ENCODE results near the gene CDH18. TPM values are rescaled to one million over a fixed set of nuclear protein-coding genes. Genes with fewer than 3 reads are reported as not detected.
A peak's percentile ranks its signal among the peaks of the same experiment; 100 is the strongest.

CDH18 gene
- total and polyA plus RNA-seq, 5 donors from 2014 or later: not detected

DNA sequence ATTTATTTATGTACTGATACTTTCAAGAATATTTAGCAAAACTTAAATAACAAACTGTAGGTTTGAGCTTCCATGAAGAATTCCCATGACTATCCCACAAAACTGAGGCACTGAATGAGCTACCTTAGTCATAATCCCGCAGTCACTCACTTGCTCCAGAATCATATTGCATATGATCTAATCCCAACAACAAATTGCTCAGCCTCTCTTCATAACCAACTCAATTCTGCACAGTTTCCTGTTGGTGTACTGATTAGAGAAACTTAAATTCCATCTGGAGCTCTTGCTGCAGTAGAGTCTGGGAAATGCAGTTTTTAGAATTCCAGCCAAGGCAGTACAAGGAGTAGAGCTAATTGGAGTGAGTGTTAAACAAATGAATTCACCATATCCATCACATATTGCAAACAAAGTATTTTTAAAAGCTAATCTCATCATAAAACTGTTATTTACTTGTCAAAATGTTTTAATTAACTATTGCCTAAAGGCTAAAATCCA, 35.7 kb upstream of the CDH18 start:
- Histone ChIP-seq H3K9me3 (ENCODE audit: control insufficient read depth in 2 of 2, low read length in 2 of 2) (peaks cover 2 to 18% of the 10 kb centered on the region in 2 experiments), H3K27ac (ENCODE audit: insufficient read depth, low read length, poor library complexity, severe bottlenecking) (no peak overlapping the region), H3K4me1 (ENCODE audit: control insufficient read depth, insufficient read depth, low read length, poor library complexity, severe bottlenecking) (no peaks in the 10 kb centered on the region), H3K27me3 (ENCODE audit: control insufficient read depth, insufficient read depth, low read length) (no peaks in the 10 kb centered on the region), H3K4me3 (ENCODE audit: low read depth, low read length) (no peak overlapping the region), H3K36me3 (ENCODE audit: control insufficient read depth, insufficient read depth, low read length) (no peaks in the 10 kb centered on the region)
- no peak for ATAC-seq (ENCODE audit: low read depth in 2 of 2)
- no peak overlapping the region for H3K27ac Mint-ChIP-seq
- no peaks in the 10 kb centered on the region for H3K4me1 Mint-ChIP-seq
- H3K27me3 Mint-ChIP-seq: no peaks in the 10 kb centered on the region
- H3K9me3 Mint-ChIP-seq: peaks cover 6 to 28% (median 12%) of the 10 kb centered on the region in 7 donors
- peak overlapping the region in 1 of 4 donors; percentile 90 for H3K4me3 Mint-ChIP-seq
- no peaks in the 10 kb centered on the region for H3K36me3 Mint-ChIP-seq
- no peak for DNase-seq

DNA sequence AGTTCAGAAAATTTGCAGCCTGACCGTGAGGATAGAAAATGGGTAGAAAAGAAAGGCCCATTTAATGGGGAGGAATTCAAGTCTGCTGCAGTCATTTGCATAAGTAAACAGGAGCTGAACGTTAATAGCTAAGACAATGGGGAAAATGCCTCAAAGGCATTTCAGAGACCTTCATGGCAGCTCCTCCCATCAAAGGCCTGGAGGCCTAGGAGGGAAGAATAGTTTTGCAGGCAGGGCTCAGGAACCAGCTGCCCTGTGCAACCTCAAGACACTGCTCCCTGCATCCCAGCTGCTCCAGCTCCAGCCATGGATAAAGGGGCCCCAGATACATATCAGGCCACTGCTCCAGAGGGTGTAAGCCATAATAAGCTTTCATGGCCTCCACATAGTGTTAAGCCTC, 32.2 kb upstream of the CDH18 start:
- Histone ChIP-seq H3K27me3 (ENCODE audit: control insufficient read depth, insufficient read depth, low read length) (no peaks in the 10 kb centered on the region), H3K27ac (ENCODE audit: insufficient read depth, low read length, poor library complexity, severe bottlenecking) (no peak overlapping the region), H3K9me3 (ENCODE audit: control insufficient read depth in 2 of 2, low read length in 2 of 2) (peaks cover 4 to 27% of the 10 kb centered on the region in 2 experiments), H3K36me3 (ENCODE audit: control insufficient read depth, insufficient read depth, low read length) (no peaks in the 10 kb centered on the region), H3K4me1 (ENCODE audit: control insufficient read depth, insufficient read depth, low read length, poor library complexity, severe bottlenecking) (no peaks in the 10 kb centered on the region), H3K4me3 (ENCODE audit: low read depth, low read length) (no peak overlapping the region)
- no peak for DNase-seq
- Mint-ChIP-seq H3K36me3 (no peaks in the 10 kb centered on the region), H3K4me3 (no peak overlapping the region), H3K27ac (no peak overlapping the region), H3K27me3 (no peaks in the 10 kb centered on the region), H3K4me1 (no peaks in the 10 kb centered on the region), H3K9me3 (peaks cover 6 to 37% (median 14%) of the 10 kb centered on the region in 7 donors)
- no peak for ATAC-seq (ENCODE audit: low read depth in 2 of 2)

DNA sequence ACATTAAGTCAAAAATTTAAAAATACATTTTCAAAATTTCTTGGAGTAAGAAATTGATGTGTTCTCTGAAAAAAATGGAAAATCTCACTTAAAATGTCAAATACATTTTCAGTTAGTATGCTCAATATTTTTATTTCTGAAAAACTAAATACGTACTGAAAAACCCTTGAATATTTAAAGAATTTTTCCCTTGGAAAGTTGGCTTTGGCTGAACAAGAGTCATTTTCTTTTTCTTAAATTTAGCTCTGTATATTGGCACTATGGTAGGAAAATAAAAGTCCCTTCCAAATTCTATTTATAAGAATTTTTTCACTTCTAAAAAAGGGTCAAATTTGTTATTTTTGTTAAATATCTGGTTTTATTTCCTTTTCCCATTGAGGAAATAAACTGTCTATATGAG, 29.0 kb upstream of the CDH18 start:
- Mint-ChIP-seq H3K27ac (no peak overlapping the region), H3K4me3 (no peak overlapping the region), H3K27me3 (no peaks in the 10 kb centered on the region), H3K36me3 (no peaks in the 10 kb centered on the region), H3K4me1 (no peaks in the 10 kb centered on the region), H3K9me3 (peaks cover 8 to 41% (median 16%) of the 10 kb centered on the region in 7 donors)
- Histone ChIP-seq H3K36me3 (ENCODE audit: control insufficient read depth, insufficient read depth, low read length) (no peaks in the 10 kb centered on the region), H3K27ac (ENCODE audit: insufficient read depth, low read length, poor library complexity, severe bottlenecking) (no peak overlapping the region), H3K9me3 (ENCODE audit: control insufficient read depth in 2 of 2, low read length in 2 of 2) (peaks cover 4 to 28% of the 10 kb centered on the region in 2 experiments), H3K27me3 (ENCODE audit: control insufficient read depth, insufficient read depth, low read length) (no peaks in the 10 kb centered on the region), H3K4me1 (ENCODE audit: control insufficient read depth, insufficient read depth, low read length, poor library complexity, severe bottlenecking) (no peaks in the 10 kb centered on the region), H3K4me3 (ENCODE audit: low read depth, low read length) (no peak overlapping the region)
- ATAC-seq (ENCODE audit: low read depth in 2 of 2) (no peak), DNase-seq (no peak)

- H3K27me3 Mint-ChIP-seq: no peaks in the 10 kb centered on the region
- ATAC-seq (ENCODE audit: low read depth in 2 of 2): no peak
- H3K4me3 ChIP-seq (ENCODE audit: low read depth, low read length): no peak overlapping the region
- H3K9me3 Mint-ChIP-seq: peaks cover 2 to 41% (median 22%) of the 10 kb centered on the region in 7 donors
- no peak overlapping the region for H3K27ac ChIP-seq (ENCODE audit: insufficient read depth, low read length, poor library complexity, severe bottlenecking)
- no peak for DNase-seq
- no peaks in the 10 kb centered on the region for H3K36me3 Mint-ChIP-seq
- H3K27me3 ChIP-seq (ENCODE audit: control insufficient read depth, insufficient read depth, low read length): no peaks in the 10 kb centered on the region
- H3K9me3 ChIP-seq (ENCODE audit: control insufficient read depth in 2 of 2, low read length in 2 of 2): peaks cover 0 to 2% of the 10 kb centered on the region in 2 experiments
- no peaks in the 10 kb centered on the region for H3K36me3 ChIP-seq (ENCODE audit: control insufficient read depth, insufficient read depth, low read length)
- H3K27ac Mint-ChIP-seq: no peak overlapping the region
- no peaks in the 10 kb centered on the region for H3K4me1 ChIP-seq (ENCODE audit: control insufficient read depth, insufficient read depth, low read length, poor library complexity, severe bottlenecking)
- H3K4me1 Mint-ChIP-seq: peaks cover 0 to 5% (median 0%) of the 10 kb centered on the region in 4 donors
- no peak overlapping the region for H3K4me3 Mint-ChIP-seq
Measured at GRCh38 chr5:20000416-20000815, 12.4 kb upstream of the CDH18 start.

DNA sequence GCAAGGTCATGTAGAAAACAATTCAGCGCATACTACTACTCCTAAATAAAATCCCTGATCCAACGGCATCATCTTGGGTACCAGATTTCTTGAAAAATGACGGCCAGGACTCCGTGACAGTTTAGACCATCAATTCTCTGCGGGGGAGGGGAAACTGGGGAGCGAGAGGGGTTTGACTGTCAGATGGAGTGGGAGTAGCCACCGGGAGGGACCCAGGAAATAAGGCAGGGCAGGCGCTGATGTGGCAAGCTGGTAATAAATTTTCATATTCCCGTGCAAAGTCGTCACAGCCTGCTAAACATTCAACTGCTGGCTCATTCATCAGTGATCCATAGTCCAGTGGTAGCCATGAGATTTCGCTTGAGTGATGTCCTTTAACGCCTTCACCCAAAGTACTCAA, 457 bp upstream of the CDH18 start:
- ATAC-seq (ENCODE audit: low read depth in 2 of 2): no peak
- no peak for DNase-seq
- no peaks in the 10 kb centered on the region for H3K27me3 ChIP-seq (ENCODE audit: control insufficient read depth, insufficient read depth, low read length)
- H3K4me3 ChIP-seq (ENCODE audit: low read depth, low read length): no peak overlapping the region
- H3K4me3 Mint-ChIP-seq: no peak overlapping the region
- no peak overlapping the region for H3K27ac ChIP-seq (ENCODE audit: insufficient read depth, low read length, poor library complexity, severe bottlenecking)
- H3K4me1 Mint-ChIP-seq: no peaks in the 10 kb centered on the region
- peaks cover 0 to 2% of the 10 kb centered on the region in 2 experiments for H3K9me3 ChIP-seq (ENCODE audit: control insufficient read depth in 2 of 2, low read length in 2 of 2)
- no peaks in the 10 kb centered on the region for H3K36me3 ChIP-seq (ENCODE audit: control insufficient read depth, insufficient read depth, low read length)
- no peaks in the 10 kb centered on the region for H3K27me3 Mint-ChIP-seq
- no peaks in the 10 kb centered on the region for H3K4me1 ChIP-seq (ENCODE audit: control insufficient read depth, insufficient read depth, low read length, poor library complexity, severe bottlenecking)
- H3K9me3 Mint-ChIP-seq: peaks cover 0 to 11% (median 5%) of the 10 kb centered on the region in 7 donors
- no peak overlapping the region for H3K27ac Mint-ChIP-seq
- no peaks in the 10 kb centered on the region for H3K36me3 Mint-ChIP-seq

DNA sequence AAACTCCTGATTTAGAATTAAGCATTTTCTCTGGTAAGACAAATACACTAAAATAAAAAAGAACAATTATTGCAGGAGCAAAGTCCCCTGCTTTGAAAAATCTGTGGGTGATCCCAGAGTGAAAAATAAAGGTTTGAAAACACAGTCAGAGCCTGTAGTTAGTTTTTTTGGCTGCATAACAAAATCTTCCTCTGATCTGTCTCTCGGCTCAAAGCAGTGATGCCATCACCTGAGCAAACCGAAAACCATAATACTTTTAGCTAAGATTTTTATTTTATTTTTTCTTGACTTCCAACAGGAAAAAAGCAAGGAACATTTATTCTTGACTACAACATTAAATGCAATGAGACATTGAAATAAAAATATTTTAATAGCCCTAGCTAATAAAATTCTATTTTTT, 1.2 kb downstream of the CDH18 start:
- Mint-ChIP-seq H3K4me3 (no peak overlapping the region), H3K9me3 (peaks cover under 1 to 10% (median 5%) of the 10 kb centered on the region in 7 donors), H3K36me3 (no peaks in the 10 kb centered on the region), H3K27ac (no peak overlapping the region), H3K4me1 (no peaks in the 10 kb centered on the region), H3K27me3 (no peaks in the 10 kb centered on the region)
- Histone ChIP-seq H3K27me3 (ENCODE audit: control insufficient read depth, insufficient read depth, low read length) (no peaks in the 10 kb centered on the region), H3K36me3 (ENCODE audit: control insufficient read depth, insufficient read depth, low read length) (no peaks in the 10 kb centered on the region), H3K9me3 (ENCODE audit: control insufficient read depth in 2 of 2, low read length in 2 of 2) (peaks cover 0 to 2% of the 10 kb centered on the region in 2 experiments), H3K4me3 (ENCODE audit: low read depth, low read length) (no peak overlapping the region), H3K4me1 (ENCODE audit: control insufficient read depth, insufficient read depth, low read length, poor library complexity, severe bottlenecking) (no peaks in the 10 kb centered on the region), H3K27ac (ENCODE audit: insufficient read depth, low read length, poor library complexity, severe bottlenecking) (no peak overlapping the region)
- ATAC-seq (ENCODE audit: low read depth in 2 of 2) (no peak), DNase-seq (no peak)

DNA sequence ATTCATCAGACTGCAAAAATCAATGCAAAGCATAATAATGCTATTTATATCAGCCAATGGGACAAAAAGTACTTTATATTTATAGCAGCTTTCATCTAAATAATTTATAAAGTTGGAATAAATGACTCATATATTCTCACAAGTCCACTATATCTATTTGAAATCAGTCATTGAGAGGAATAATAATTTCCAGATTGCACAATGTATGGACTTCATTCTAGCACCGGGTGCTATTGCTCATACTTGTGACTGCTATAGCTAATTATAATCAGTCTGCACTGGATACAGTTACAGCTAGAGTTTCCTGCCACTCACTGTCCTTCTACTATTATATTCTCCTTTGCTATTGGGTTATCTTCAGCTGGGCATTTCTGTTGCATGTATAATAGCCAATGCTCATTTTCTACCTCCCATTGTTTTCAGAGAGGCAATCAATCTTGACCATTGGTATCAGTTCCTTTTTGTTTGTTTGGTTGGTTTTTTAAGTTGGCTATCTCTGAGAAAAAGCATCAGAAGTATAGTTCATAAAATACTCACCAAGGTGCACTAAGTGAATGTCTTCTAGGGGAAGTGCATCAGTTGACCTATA, 1.9 kb downstream of the CDH18 start:
- Mint-ChIP-seq H3K4me1 (no peaks in the 10 kb centered on the region), H3K27me3 (no peaks in the 10 kb centered on the region), H3K36me3 (no peaks in the 10 kb centered on the region), H3K27ac (no peak overlapping the region), H3K4me3 (no peak overlapping the region), H3K9me3 (peaks cover 2 to 11% (median 5%) of the 10 kb centered on the region in 7 donors)
- no peaks in the 10 kb centered on the region for H3K4me1 ChIP-seq (ENCODE audit: control insufficient read depth, insufficient read depth, low read length, poor library complexity, severe bottlenecking)
- H3K9me3 ChIP-seq (ENCODE audit: control insufficient read depth in 2 of 2, low read length in 2 of 2): peaks cover 2 to 5% of the 10 kb centered on the region in 2 experiments
- H3K27ac ChIP-seq (ENCODE audit: insufficient read depth, low read length, poor library complexity, severe bottlenecking): no peak overlapping the region
- H3K36me3 ChIP-seq (ENCODE audit: control insufficient read depth, insufficient read depth, low read length): no peaks in the 10 kb centered on the region
- no peak for ATAC-seq (ENCODE audit: low read depth in 2 of 2)
- no peaks in the 10 kb centered on the region for H3K27me3 ChIP-seq (ENCODE audit: control insufficient read depth, insufficient read depth, low read length)
- no peak overlapping the region for H3K4me3 ChIP-seq (ENCODE audit: low read depth, low read length)
- DNase-seq: no peak

GRCh38 chr5:19978476-19978875, 9.5 kb downstream of the CDH18 start:
- Mint-ChIP-seq H3K36me3 (no peaks in the 10 kb centered on the region), H3K27ac (no peak overlapping the region), H3K4me3 (no peak overlapping the region), H3K9me3 (peaks cover 8 to 37% (median 19%) of the 10 kb centered on the region in 7 donors), H3K27me3 (no peaks in the 10 kb centered on the region), H3K4me1 (no peaks in the 10 kb centered on the region)
- no peak overlapping the region for H3K27ac ChIP-seq (ENCODE audit: insufficient read depth, low read length, poor library complexity, severe bottlenecking)
- H3K36me3 ChIP-seq (ENCODE audit: control insufficient read depth, insufficient read depth, low read length): no peaks in the 10 kb centered on the region
- DNase-seq (no peak), ATAC-seq (ENCODE audit: low read depth in 2 of 2) (no peak)
- H3K4me3 ChIP-seq (ENCODE audit: low read depth, low read length): no peak overlapping the region
- H3K27me3 ChIP-seq (ENCODE audit: control insufficient read depth, insufficient read depth, low read length): no peaks in the 10 kb centered on the region
- no peaks in the 10 kb centered on the region for H3K4me1 ChIP-seq (ENCODE audit: control insufficient read depth, insufficient read depth, low read length, poor library complexity, severe bottlenecking)
- H3K9me3 ChIP-seq (ENCODE audit: control insufficient read depth in 2 of 2, low read length in 2 of 2): peaks cover 0 to 5% of the 10 kb centered on the region in 2 experiments
